Forelimb muscle (tissue), 1 donor: Measurements from ENCODE around the gene NPBWR2. TPM values are rescaled to one million over a fixed set of nuclear protein-coding genes. Genes with fewer than 3 reads are reported as not detected.
"Not testable (repeated sequence)": the region's sequence is repeated elsewhere in the genome, so short reads cannot be mapped to it uniquely, and the experiment has no call there.

ENCODE experiments used
- DNase-seq: peaks from one replicate; pipeline ENCODE4 v3.0.0-alpha.2; 2013; ENCODE audit warnings: low read depth
- polyA plus RNA-seq: library from polyadenylated mRNA; unstranded; fragments of 120-200 nt; gene quantifications from one replicate; pipeline ENCODE4 v1.2.1, GENCODE V29; 2013; ENCODE audit not compliant: insufficient read length

NPBWR2 gene
- polyA plus RNA-seq, 1 donor = not detected

DNA sequence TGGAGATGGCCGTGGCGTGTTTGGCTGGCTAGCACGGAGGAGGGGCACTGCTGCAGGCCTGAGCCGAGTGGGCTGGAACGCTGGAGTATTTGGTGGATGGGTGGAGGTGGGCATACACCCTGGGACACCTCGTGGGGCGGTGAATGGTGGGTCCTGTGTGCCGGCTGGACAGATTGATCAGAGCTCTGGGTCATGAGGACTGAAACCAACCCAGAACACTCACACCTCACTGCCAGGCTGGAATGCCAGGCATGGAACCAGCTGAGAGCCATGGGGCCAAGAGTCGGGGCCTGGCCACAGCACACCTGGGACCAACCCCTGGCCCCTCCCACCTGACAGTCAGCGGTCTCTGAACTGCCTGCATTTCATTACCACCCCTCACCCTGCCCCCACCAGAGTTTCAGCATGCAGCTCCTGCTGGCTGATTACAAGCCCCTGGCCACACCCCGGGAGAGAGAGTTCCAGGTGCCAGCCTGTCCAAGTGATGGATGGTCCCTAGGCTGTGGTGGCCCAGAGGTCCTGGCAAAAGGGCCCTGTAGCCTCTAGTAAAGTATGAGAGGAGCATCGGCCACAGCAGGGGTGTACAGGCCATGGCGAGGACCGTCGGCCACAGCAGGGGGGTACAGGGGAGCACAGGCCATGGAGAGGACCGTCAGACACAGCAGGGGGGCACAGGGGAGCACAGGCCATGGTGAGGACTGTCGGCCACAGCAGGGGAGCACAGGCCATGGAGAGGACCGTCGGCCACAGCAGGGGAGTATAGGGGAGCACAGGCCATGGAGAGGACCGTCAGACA, 3.3 kb downstream of the NPBWR2 start:
- no peak for DNase-seq

DNA sequence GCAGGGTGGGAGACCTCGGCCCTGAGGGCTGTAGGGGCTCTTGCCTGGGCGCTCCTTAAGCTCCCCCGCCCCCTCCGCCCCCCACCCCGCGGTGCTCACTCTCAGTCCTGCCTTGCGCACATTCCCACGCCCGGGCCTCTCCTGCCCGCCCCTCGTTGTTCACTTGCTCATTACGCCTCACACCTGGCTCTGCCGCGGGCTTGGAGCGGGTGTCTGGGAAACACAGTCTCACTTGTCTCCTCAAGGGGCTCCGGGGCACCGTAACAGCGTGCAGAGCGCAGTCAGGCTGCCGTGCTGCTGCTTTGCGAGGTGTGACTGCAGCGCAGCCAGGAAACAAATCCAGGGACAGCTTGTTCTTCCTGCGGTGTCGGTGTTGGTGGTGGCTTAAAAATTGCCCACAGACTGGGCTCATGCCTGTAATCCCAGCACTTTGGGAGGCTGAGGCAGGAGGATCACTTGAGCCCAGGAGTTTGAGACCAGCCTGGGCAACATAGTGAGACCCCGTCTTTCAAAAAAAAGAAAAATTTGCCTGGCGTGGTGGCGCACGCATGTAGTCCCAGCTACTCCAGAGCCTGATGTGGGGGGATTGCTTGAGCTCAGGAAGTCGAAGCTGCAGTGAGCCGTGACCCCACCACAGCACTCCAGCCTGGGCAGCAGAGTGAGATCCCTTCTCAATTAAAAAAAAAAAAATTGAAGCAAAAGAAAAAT, 4.6 kb downstream of the NPBWR2 start:
- DNase-seq = no peak

DNA sequence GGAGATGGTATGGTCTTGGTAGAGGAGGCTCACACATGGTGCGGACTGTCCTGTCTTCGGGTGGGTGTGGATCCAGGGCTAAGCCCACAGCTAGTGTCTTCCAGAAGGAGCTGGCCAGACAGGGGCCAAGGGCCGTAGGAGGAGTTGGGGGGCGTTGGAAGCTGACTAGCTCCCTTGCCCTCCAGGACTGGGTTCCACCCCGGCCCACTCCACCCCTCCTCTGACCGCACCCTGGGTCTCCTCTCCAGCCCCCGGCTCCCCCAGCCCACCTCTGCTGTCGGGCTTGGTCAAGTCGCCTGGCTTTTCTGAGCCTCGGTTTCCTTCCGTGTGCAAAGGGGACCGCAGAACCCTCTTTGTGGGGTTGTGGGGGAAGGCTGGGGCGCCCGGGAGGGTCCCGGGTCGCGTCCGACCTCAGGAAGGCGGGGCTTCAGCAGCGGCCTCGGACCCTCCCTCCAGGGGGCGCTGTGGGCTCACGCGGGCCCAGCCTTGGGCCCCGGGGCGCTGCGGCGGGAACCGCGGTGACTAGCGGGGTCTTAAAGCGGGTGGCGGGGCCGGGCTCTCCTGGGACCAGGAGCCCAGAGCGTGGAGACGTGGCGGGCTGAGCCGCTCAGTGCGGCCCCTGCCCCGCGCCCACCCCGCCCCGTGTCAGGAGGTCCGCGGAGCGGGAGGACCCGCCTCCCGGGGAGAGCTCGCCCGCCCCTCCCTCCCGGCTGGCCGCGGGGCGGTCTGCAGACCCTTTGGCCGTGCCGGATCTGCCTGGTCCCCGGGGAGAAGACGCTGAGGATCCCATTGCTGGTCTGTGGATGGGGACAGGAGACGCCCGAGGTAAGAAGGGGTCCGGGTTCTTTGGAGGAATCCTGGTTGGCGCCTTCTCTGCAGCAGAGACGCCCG, 5.4 kb downstream of the NPBWR2 start:
- DNase-seq = no peak

DNA sequence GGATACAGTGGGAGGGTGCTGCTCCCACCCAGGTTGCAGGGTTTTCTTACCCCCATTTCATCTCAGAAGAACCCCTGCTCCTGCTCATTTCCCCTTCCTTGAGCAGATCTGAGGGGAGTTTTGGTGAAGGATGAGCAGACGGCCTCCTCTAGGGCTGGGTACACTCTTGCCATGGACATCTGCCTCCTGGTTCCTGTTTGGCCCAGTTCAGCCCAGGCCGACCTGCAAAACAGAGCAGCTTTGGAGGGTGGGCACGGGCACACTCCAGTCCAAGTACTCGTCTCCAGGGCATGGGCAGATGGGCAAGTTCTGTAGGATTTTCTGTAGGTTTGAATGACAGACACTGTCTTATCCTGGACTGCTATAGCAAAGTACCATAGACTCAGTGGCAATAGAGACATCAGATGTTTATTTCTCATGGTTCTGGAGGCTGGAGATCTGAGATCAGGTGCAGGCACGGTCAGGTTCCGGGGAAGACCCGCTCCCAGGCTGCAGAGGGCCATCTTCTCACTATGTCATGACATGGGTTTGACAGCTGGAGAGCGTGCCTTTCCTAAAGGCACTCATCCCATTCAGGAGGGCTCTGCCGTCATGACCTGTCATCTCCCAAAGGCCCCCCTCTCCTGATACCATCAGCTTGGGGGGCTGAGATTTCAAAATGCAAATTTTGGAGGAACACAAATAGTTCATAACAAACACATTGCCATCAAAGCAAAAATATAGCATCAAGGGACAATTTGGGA, 6.2 kb downstream of the NPBWR2 start:
- no peak for DNase-seq

DNA sequence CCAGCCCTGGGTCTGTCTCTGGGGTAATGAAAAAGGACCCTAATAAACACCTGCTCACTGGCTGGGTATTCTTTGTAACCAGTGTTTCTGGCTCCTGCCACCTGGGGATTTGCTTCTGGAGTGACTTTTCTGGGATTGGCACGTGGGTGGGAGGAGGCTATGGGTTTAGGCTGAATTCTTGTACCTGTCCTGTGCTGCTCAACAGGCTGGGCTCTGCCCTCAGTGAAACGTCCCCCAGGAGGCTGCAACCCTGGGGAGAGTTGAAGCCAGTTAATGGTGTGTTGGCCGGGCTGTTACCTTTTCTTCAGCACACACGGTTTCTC, 6.8 kb downstream of the NPBWR2 start:
- no peak for DNase-seq

- no peak for DNase-seq
These were observed 7.3 kb downstream of the NPBWR2 start for GRCh38 chr20:64099880-64100565.

DNA sequence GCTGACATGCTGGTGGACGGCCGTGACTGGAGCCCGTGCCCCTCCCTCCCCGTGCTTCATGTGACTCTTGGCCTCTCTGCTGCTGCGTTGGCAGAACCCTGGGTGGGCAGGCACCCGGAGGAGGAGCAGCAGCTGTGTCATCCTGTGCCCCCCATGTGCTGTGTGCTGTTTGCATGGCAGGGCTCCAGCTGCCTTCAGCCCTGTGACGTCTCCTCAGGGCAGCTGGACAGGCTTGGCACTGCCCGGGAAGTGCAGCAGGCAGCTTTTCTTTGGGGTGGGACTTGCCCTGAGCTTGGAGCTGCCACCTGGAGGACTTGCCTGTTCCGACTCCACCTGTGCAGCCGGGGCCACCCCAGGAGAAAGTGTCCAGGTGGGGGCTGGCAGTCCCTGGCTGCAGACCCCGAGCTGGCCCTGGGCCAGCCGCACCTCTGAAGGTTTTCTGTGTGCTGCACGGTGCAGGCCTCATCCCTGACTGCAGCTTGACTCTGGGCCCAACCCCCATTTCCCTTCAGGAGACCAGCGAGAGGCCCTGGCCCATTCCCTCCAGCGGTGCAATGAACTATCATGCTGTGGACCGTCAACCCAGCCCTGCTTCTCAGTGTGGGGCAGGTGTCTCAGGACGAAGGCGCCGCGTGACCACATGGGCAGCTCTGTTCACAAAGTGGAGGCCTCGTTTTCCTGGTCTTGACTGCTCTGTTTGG, 8.1 kb downstream of the NPBWR2 start:
- DNase-seq = no peak

DNA sequence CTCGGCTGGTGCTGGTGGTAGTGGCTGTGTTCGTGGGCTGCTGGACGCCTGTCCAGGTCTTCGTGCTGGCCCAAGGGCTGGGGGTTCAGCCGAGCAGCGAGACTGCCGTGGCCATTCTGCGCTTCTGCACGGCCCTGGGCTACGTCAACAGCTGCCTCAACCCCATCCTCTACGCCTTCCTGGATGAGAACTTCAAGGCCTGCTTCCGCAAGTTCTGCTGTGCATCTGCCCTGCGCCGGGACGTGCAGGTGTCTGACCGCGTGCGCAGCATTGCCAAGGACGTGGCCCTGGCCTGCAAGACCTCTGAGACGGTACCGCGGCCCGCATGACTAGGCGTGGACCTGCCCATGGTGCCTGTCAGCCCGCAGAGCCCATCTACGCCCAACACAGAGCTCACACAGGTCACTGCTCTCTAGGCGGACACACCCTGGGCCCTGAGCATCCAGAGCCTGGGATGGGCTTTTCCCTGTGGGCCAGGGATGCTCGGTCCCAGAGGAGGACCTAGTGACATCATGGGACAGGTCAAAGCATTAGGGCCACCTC, 8.8 kb downstream of the NPBWR2 start:
- no peak for DNase-seq

DNA sequence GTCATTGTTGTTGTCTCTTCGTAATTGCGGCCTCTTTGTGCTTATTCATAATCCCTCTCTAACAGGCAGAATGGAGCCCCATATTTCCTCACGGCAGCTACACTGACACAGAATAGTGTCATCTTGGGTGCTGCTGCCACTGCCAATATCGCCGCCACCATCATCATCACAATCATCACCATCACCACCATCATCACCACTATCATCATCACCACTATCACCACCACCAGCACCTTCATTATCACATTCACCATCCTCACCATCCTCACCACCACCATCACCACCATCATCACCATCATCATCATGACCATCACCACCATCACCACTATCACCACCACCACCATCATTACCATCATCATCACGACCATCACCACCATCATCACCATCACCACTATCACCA, 10.8 kb downstream of the NPBWR2 start:
- no peak for DNase-seq

- DNase-seq = no peak
These were observed 11.4 kb downstream of the NPBWR2 start for GRCh38 chr20:64095927-64096326.

- no peak for DNase-seq
These were observed 11.9 kb downstream of the NPBWR2 start for GRCh38 chr20:64095455-64095854.

GRCh38 chr20:64093013-64093503, 14.3 kb downstream of the NPBWR2 start:
- no peak for DNase-seq

DNA sequence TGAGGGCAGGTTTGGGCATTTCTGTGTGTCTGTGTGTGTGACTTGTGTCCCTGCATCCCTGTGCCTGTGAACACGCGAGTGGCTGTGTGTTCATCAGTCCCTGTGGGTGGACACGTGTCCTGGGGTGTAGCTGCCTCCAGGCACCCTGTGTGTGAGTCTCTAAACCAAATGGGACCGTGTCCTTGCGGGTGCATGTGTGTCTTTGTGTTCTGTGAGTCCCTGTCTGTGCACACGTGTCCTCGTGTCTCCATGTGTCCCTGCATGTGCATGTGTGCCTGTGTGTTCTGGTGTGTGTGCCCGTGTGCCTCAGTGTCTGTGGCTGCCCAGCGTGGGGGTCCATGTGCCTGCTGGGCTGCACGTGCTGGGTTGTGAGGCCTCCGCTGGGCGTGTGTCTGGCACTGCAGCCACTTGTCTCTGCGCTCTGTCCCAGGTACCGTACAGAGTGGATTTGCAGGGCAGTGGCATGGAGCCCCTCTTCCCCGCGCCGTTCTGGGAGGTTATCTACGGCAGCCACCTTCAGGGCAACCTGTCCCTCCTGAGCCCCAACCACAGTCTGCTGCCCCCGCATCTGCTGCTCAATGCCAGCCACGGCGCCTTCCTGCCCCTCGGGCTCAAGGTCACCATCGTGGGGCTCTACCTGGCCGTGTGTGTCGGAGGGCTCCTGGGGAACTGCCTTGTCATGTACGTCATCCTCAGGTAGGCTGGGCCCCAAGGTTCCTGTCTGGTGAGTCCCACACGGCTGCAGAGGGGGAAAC, 14.9 kb downstream of the NPBWR2 start:
- DNase-seq = no peak

GRCh38 chr20:64091770-64092169, 15.6 kb downstream of the NPBWR2 start:
- no peak for DNase-seq

GRCh38 chr20:64091340-64091739, 16.0 kb downstream of the NPBWR2 start:
- DNase-seq = no peak

GRCh38 chr20:64090165-64090564, 17.2 kb downstream of the NPBWR2 start:
- no peak for DNase-seq

- DNase-seq = not testable (repeated sequence)
These were observed 18.8 kb downstream of the NPBWR2 start for GRCh38 chr20:64088586-64088985.

GRCh38 chr20:64087226-64087825, 20.0 kb downstream of the NPBWR2 start:
- not testable (repeated sequence) for DNase-seq

- no peak for DNase-seq
These were observed 20.6 kb downstream of the NPBWR2 start for GRCh38 chr20:64086801-64087200.
